H1 (cell line): ENCODE results near the gene CADM2.
A peak's percentile ranks its signal among the peaks of the same experiment; 100 is the strongest.

ENCODE experiments used
- EP300 ChIP-seq, 2 experiments: IDR thresholded peaks; 1 replicate in 1 of 2; 2 replicates in 1 of 2; pipeline ENCODE4 v1.6.1; 2011 to 2012; ENCODE audit warnings: low read depth in 2 of 2, low read length in 2 of 2, mild to moderate bottlenecking in 2 of 2, borderline replicate concordance in 1 of 2, inconsistent platforms in 1 of 2, moderate library complexity in 1 of 2
- EZH2 ChIP-seq: fragments of 200-600 bp; sonication (generic); IDR thresholded peaks from 2 replicates; pipeline ENCODE4 v1.7.1; 2012; ENCODE audit warnings: low read depth, mild to moderate bottlenecking, moderate library complexity, low read length, inconsistent platforms; ENCODE audit not compliant: severe bottlenecking
- FOSL1 ChIP-seq: IDR thresholded peaks from 2 replicates; pipeline ENCODE4 v1.6.1; 2011; ENCODE audit warnings: mild to moderate bottlenecking, low read depth, low read length, moderate library complexity; ENCODE audit not compliant: insufficient read depth
- JUN ChIP-seq: IDR thresholded peaks from 2 replicates; pipeline ENCODE4 v1.6.1; 2011; ENCODE audit warnings: low read depth, mild to moderate bottlenecking, improper control_type of control experiment, low read length
- JUND ChIP-seq: IDR thresholded peaks from 2 replicates; pipeline ENCODE4 v1.6.1; 2011; ENCODE audit warnings: mild to moderate bottlenecking, improper control_type of control experiment, low read length
- POLR2A ChIP-seq, 2 experiments: IDR thresholded peaks; 1 replicate in 1 of 2; 2 replicates in 1 of 2; pipeline ENCODE4 v1.6.1; 2011; ENCODE audit warnings: low read depth in 2 of 2, low read length in 2 of 2, mild to moderate bottlenecking in 2 of 2; ENCODE audit errors: control extremely low read depth in 1 of 2
- RBBP5 ChIP-seq: IDR thresholded peaks from 2 replicates; pipeline ENCODE4 v1.7.1; 2012; ENCODE audit warnings: low read depth, mild to moderate bottlenecking, inconsistent platforms, low read length, moderate library complexity, borderline replicate concordance
- RXRA ChIP-seq: IDR thresholded peaks from 2 replicates; pipeline ENCODE4 v1.6.1; 2011; ENCODE audit warnings: low read depth, mild to moderate bottlenecking, low read length, moderate library complexity; ENCODE audit not compliant: insufficient read depth
- SRF ChIP-seq: IDR thresholded peaks from 2 replicates; pipeline ENCODE4 v1.6.1; 2011; ENCODE audit warnings: mild to moderate bottlenecking, low read depth, low read length, moderate library complexity
- TAF1 ChIP-seq: IDR thresholded peaks from 2 replicates; pipeline ENCODE4 v1.6.1; 2011; ENCODE audit warnings: mild to moderate bottlenecking, low read depth, low read length
- ZNF274 ChIP-seq: IDR thresholded peaks from 2 replicates; pipeline ENCODE4 v1.7.0; 2012; ENCODE audit warnings: low read length, borderline replicate concordance; ENCODE audit errors: extremely low read depth
- TF ChIP-seq, protein P1 (sequence below), 3 experiments: IDR thresholded peaks; 1 replicate in 2 of 3; 2 replicates in 1 of 3; pipeline versions ENCODE4 v1.5.1 to v1.6.1; 2011; ENCODE audit warnings: low read length in 3 of 3, mild to moderate bottlenecking in 3 of 3, inconsistent platforms in 2 of 3, low read depth in 1 of 3, moderate library complexity in 1 of 3; ENCODE audit not compliant: insufficient read depth in 1 of 3; ENCODE audit errors: control extremely low read depth in 1 of 3

DNA sequence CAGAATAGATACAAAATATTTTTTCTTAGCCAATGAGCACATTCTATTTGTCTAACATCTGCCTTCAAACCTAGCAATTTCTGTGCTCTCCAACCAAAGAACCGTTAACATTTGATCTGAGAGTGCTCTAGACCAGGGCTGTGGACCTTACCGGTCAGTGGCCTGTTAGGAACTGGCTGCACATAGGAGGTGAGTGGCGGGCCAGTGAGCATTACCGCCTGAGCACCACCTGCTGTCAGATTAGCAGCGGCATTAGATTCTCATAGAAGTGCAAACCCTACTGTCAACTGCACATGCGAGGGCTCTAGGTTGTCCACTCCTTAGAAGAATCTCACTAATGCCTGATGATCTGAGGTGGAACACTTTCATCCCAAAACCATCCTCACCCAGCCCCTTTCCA is 131.7 kb downstream of the CADM2 start:
- TF ChIP-seq TAF1 = no peak
- TF ChIP-seq RBBP5 = no peak
- no peak for TF ChIP-seq FOSL1
- TF ChIP-seq, protein P1, sequence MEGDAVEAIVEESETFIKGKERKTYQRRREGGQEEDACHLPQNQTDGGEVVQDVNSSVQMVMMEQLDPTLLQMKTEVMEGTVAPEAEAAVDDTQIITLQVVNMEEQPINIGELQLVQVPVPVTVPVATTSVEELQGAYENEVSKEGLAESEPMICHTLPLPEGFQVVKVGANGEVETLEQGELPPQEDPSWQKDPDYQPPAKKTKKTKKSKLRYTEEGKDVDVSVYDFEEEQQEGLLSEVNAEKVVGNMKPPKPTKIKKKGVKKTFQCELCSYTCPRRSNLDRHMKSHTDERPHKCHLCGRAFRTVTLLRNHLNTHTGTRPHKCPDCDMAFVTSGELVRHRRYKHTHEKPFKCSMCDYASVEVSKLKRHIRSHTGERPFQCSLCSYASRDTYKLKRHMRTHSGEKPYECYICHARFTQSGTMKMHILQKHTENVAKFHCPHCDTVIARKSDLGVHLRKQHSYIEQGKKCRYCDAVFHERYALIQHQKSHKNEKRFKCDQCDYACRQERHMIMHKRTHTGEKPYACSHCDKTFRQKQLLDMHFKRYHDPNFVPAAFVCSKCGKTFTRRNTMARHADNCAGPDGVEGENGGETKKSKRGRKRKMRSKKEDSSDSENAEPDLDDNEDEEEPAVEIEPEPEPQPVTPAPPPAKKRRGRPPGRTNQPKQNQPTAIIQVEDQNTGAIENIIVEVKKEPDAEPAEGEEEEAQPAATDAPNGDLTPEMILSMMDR (IDR thresholded peaks at IDR 0.05; ENCODE audit: control extremely low read depth in 1 of 3, insufficient read depth in 1 of 3, low read depth in 1 of 3, low read length in 3 of 3) = peak in 1 of 3 experiments; percentile 10; a peak in 1 of 4 replicates
- TF ChIP-seq EZH2 = no peak
- no peak for TF ChIP-seq JUND
- no peak for TF ChIP-seq POLR2A (IDR thresholded peaks at IDR 0.05; ENCODE audit: control extremely low read depth in 1 of 2, low read depth in 2 of 2, low read length in 2 of 2)
- no peak for TF ChIP-seq ZNF274
- no peak for TF ChIP-seq EP300 (IDR thresholded peaks at IDR 0.05; ENCODE audit: borderline replicate concordance in 1 of 2, low read depth in 2 of 2, low read length in 2 of 2)
- no peak for TF ChIP-seq JUN
- no peak for TF ChIP-seq SRF
- TF ChIP-seq RXRA = no peak
